ENCODE data around the gene BRAT1. TPM values are rescaled to one million over a fixed set of nuclear protein-coding genes. Genes with fewer than 3 reads are reported as not detected.

Gene BRAT1
- total RNA-seq, 2 experiments from 2014 or later, result 24.1 to 24.5 TPM

DNA sequence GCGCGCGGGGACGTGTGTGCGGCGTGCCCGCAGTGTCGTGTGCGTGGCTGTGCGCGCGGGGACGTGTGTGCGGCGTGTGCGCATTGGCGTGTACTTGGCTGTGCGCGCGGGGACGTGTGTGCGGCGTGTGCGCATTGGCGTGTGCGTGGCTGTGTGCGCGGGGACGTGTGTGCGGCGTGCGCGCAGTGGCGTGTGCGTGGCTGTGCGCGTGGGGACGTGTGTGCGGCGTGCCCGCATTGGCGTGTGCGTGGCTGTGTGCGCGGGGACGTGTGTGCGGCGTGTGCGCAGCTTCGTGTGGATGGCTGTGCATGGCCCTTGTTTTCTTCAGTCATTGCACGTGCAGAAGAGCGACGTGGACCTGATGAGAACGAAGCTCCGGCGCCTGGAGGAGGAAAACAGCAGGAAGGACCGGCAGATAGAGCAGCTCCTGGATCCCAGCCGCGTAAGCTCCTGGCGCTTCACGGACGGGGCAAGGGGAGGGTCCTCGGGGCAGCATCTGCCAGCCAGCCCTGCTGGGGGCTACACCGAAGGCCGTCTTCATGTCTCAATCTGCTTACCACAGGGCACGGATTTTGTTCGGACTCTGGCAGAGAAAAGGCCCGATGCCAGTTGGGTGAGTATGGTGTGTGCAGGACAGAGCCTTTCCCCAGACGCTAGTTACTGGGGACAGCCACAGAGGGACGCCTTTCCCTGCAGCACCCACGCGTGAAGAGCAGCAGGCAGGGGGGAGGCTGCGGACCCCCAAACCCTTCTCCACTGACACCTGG, 22.8 kb upstream of the BRAT1 start:
- no peaks in the 10 kb centered on the region for H3K4me1 ChIP-seq (ENCODE audit: insufficient read depth, low read length)
- intact Hi-C loops (cut with DNase I, micrococcal nuclease), result no loop called here
- ChIA-PET POLR2A (no interaction called here), CTCF (no interaction called here)
- no peaks in the 10 kb centered on the region for H3K27me3 Mint-ChIP-seq
- no peak overlapping the region for H3K4me3 ChIP-seq (ENCODE audit: low read length)
- no peaks in the 10 kb centered on the region for H3K9me3 ChIP-seq (ENCODE audit: control insufficient read depth in 1 of 2, insufficient read depth in 1 of 2, low read length in 2 of 2)
- no peak overlapping the region for H3K27ac ChIP-seq (ENCODE audit: low read depth in 1 of 2, low read length in 2 of 2)
- ATAC-seq (ENCODE audit: poor library complexity) (no peak), DNase-seq (no peak)
- H3K36me3 ChIP-seq (ENCODE audit: insufficient read depth, low read length), result peaks cover 6% of the 10 kb centered on the region
- H3K27ac Mint-ChIP-seq, result no peak overlapping the region
- peaks cover 23% of the 10 kb centered on the region for H3K36me3 Mint-ChIP-seq (ENCODE audit: low read depth)
- TF ChIP-seq, protein P1, sequence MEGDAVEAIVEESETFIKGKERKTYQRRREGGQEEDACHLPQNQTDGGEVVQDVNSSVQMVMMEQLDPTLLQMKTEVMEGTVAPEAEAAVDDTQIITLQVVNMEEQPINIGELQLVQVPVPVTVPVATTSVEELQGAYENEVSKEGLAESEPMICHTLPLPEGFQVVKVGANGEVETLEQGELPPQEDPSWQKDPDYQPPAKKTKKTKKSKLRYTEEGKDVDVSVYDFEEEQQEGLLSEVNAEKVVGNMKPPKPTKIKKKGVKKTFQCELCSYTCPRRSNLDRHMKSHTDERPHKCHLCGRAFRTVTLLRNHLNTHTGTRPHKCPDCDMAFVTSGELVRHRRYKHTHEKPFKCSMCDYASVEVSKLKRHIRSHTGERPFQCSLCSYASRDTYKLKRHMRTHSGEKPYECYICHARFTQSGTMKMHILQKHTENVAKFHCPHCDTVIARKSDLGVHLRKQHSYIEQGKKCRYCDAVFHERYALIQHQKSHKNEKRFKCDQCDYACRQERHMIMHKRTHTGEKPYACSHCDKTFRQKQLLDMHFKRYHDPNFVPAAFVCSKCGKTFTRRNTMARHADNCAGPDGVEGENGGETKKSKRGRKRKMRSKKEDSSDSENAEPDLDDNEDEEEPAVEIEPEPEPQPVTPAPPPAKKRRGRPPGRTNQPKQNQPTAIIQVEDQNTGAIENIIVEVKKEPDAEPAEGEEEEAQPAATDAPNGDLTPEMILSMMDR (IDR thresholded peaks at IDR 0.05), result no peak
- H3K4me1 Mint-ChIP-seq (ENCODE audit: low read depth), result no peaks in the 10 kb centered on the region
- H3K27me3 ChIP-seq (ENCODE audit: control insufficient read depth in 1 of 2, insufficient read depth in 2 of 2, low read length in 2 of 2), result no peaks in the 10 kb centered on the region
- H3K9me3 Mint-ChIP-seq, result no peaks in the 10 kb centered on the region
- no peak overlapping the region for H3K4me3 Mint-ChIP-seq

DNA sequence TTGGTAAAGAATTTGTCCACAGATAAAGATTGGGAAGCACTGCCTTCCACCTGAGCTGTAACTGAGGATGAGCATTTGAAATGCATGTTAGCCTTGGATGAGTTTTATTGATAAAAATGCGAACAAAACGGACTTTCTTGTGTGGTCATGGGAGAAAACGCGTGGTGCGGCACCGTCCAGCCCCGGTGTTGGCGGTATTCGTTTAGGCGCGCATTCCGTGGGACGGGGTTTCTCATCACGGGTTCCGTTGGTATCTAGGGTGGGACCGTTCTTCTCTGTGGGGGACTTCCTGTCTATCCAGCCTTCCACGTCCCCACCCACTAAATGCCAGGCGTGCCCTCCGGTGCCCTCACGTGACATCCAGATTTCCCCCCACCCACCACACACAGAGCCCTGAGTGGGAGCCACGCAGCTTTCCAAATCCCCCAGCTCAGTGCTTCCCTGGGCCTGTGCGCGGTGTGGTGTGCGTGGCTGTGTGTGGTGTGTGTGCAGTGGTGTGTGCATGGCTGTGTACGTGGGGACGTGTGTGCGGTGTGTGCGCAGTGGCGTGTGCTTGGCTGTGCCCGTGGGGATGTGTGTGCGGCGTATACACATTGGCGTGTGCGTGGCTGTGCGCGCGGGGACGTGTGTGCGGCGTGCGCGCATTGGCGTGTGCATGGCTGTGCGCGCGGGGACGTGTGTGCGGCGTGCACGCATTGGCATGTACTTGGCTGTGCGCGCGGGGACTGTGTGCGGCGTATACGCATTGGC, 21.6 kb upstream of the BRAT1 start:
- peaks cover 10% of the 10 kb centered on the region for H3K36me3 ChIP-seq (ENCODE audit: insufficient read depth, low read length)
- ChIA-PET CTCF (no interaction called here), POLR2A (no interaction called here)
- H3K9me3 ChIP-seq (ENCODE audit: control insufficient read depth in 1 of 2, insufficient read depth in 1 of 2, low read length in 2 of 2), result no peaks in the 10 kb centered on the region
- H3K27me3 Mint-ChIP-seq, result no peaks in the 10 kb centered on the region
- no peak for ATAC-seq (ENCODE audit: poor library complexity)
- no peak overlapping the region for H3K27ac Mint-ChIP-seq
- no peaks in the 10 kb centered on the region for H3K4me1 Mint-ChIP-seq (ENCODE audit: low read depth)
- peaks cover 28% of the 10 kb centered on the region for H3K36me3 Mint-ChIP-seq (ENCODE audit: low read depth)
- no peak for DNase-seq
- H3K4me3 ChIP-seq (ENCODE audit: low read length), result no peak overlapping the region
- TF ChIP-seq, protein P1 (IDR thresholded peaks at IDR 0.05), result no peak
- H3K9me3 Mint-ChIP-seq, result no peaks in the 10 kb centered on the region
- no peaks in the 10 kb centered on the region for H3K27me3 ChIP-seq (ENCODE audit: control insufficient read depth in 1 of 2, insufficient read depth in 2 of 2, low read length in 2 of 2)
- H3K4me1 ChIP-seq (ENCODE audit: insufficient read depth, low read length), result no peaks in the 10 kb centered on the region
- no peak overlapping the region for H3K27ac ChIP-seq (ENCODE audit: low read depth in 1 of 2, low read length in 2 of 2)
- H3K4me3 Mint-ChIP-seq, result no peak overlapping the region
- intact Hi-C loops (cut with DNase I, micrococcal nuclease), result no loop called here

DNA sequence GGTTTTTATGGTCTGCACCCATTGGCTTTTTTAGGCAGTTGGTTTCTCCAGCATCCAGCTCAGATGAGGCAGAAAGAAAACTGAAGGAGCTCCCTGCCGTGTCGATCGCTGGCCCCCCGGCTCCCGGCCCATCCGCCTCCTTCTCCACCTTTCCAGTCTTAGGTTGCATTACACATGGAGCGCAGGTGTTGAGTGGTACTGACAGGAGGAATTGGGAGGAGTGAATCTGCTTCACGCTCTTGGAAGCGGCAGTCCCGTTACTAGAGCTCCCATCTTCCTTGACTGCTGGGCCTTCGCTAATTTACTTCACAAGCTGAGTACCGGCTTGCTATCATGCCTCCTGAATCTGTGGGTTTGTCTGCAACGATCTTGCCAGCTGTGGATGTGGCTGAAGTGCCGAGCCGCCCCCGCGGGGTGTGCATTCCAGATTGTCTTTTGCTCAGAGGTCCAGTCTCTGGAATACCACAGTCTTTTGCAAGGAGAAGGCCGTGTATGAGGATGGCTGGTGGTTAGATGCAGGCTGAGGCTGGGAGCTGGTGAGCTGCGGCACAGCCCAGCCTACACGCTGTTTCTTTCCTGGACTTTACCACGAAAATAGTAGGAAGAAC, 20.5 kb upstream of the BRAT1 start:
- POLR2A ChIA-PET, result no interaction called here
- CTCF ChIA-PET, result no interaction called here
- no peak overlapping the region for H3K4me3 ChIP-seq (ENCODE audit: low read length)
- no peaks in the 10 kb centered on the region for H3K9me3 ChIP-seq (ENCODE audit: control insufficient read depth in 1 of 2, insufficient read depth in 1 of 2, low read length in 2 of 2)
- Mint-ChIP-seq H3K4me1 (ENCODE audit: low read depth) (no peaks in the 10 kb centered on the region), H3K4me3 (no peak overlapping the region), H3K9me3 (no peaks in the 10 kb centered on the region), H3K27ac (no peak overlapping the region), H3K36me3 (ENCODE audit: low read depth) (peaks cover 28% of the 10 kb centered on the region), H3K27me3 (no peaks in the 10 kb centered on the region)
- H3K4me1 ChIP-seq (ENCODE audit: insufficient read depth, low read length), result no peaks in the 10 kb centered on the region
- ATAC-seq (ENCODE audit: poor library complexity) (no peak), DNase-seq (no peak)
- TF ChIP-seq, protein P1 (IDR thresholded peaks at IDR 0.05), result no peak
- H3K27me3 ChIP-seq (ENCODE audit: control insufficient read depth in 1 of 2, insufficient read depth in 2 of 2, low read length in 2 of 2), result no peaks in the 10 kb centered on the region
- H3K36me3 ChIP-seq (ENCODE audit: insufficient read depth, low read length), result peaks cover 16% of the 10 kb centered on the region
- intact Hi-C loops (cut with DNase I, micrococcal nuclease), result no loop called here
- no peak overlapping the region for H3K27ac ChIP-seq (ENCODE audit: low read depth in 1 of 2, low read length in 2 of 2)

Measured in CD4-positive, alpha-beta T cell (primary cell).